Natural killer cell treated with Interleukin-12 subunit alpha and Interleukin-12 subunit beta and Interleukin-15 and Interleukin-18, amount 100 ng/mL, for 72 hours (primary cell): ENCODE measurements around the gene SH3PXD2B. TPM values are rescaled to one million over a fixed set of nuclear protein-coding genes. Genes with fewer than 3 reads are reported as not detected.
A peak's percentile ranks its signal among the peaks of the same experiment; 100 is the strongest.

Experiments
- ATAC-seq, 2 donors: fragments of 150-1000 bp; cut with Tn5 transposase in 1 of 2; sonication (Bioruptor Pico), chemical (Tn5 transposase) in 1 of 2; 2 replicates each; pipeline ENCODE4 v1.10.0; 2021
- DNase-seq: peaks from one replicate; pipeline ENCODE4 v3.0.0; 2022; ENCODE audit warnings: low spot score
- H3K27ac Mint-ChIP-seq, 2 donors: 1 replicate in 1 of 2; 2 replicates in 1 of 2; pipeline ENCODE4 v1.8.0; 2022; ENCODE audit warnings: mixed read lengths in 2 of 2, mild to moderate bottlenecking in 1 of 2, moderate library complexity in 1 of 2
- H3K27me3 Mint-ChIP-seq, 2 donors: 1 replicate in 1 of 2; 2 replicates in 1 of 2; pipeline ENCODE4 v1.8.0; 2022; ENCODE audit warnings: mixed read lengths in 2 of 2
- H3K36me3 Mint-ChIP-seq: one replicate; pipeline ENCODE4 v1.8.0; 2022; ENCODE audit warnings: mixed read lengths
- H3K4me1 Mint-ChIP-seq, 2 donors: 1 replicate in 1 of 2; 2 replicates in 1 of 2; pipeline ENCODE4 v1.8.0; 2022; ENCODE audit warnings: low read depth in 2 of 2, mixed read lengths in 2 of 2, mild to moderate bottlenecking in 1 of 2
- H3K4me3 Mint-ChIP-seq: one replicate; pipeline ENCODE4 v1.8.0; 2022; ENCODE audit warnings: mixed read lengths
- H3K9me3 Mint-ChIP-seq: 2 replicates; pipeline ENCODE4 v1.8.0; 2022; ENCODE audit warnings: mixed read lengths
- total RNA-seq, 2 donors: library from RNA; stranded (reverse); gene quantifications; one replicate each; pipeline ENCODE4 v1.2.3, GENCODE V29; 2022

SH3PXD2B gene
- total RNA-seq, 2 donors from 2014 or later, result 0.08 to 0.33 TPM

DNA sequence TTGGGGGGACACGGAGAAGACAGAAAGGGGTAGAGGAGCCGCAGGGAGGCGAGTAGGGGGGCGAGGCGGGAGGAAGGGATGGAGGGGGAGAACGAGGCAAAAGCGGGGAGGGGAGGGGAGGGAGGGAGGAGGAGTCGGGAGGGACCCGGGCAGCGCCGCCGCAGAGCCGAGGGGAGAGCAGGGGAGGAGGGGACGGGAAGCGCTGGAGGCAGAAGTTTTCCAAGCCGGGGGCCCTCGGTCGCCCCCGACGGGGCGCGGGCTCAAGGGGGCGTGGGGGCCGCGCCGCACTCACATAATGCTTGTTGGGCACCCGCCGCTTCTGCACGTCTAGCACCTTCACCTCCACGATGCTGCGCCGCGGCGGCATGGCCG is 353 bp downstream of the SH3PXD2B start:
- Mint-ChIP-seq H3K4me3 (peak overlapping the region; percentile 67), H3K9me3 (no peaks in the 10 kb centered on the region), H3K4me1 (peaks cover 5 to 16% of the 10 kb centered on the region in 2 donors), H3K36me3 (no peaks in the 10 kb centered on the region), H3K27me3 (peaks cover 24 to 37% of the 10 kb centered on the region in 2 donors), H3K27ac (no peak overlapping the region)
- ATAC-seq (peak; percentile 12 to 16), DNase-seq (no peak)

DNA sequence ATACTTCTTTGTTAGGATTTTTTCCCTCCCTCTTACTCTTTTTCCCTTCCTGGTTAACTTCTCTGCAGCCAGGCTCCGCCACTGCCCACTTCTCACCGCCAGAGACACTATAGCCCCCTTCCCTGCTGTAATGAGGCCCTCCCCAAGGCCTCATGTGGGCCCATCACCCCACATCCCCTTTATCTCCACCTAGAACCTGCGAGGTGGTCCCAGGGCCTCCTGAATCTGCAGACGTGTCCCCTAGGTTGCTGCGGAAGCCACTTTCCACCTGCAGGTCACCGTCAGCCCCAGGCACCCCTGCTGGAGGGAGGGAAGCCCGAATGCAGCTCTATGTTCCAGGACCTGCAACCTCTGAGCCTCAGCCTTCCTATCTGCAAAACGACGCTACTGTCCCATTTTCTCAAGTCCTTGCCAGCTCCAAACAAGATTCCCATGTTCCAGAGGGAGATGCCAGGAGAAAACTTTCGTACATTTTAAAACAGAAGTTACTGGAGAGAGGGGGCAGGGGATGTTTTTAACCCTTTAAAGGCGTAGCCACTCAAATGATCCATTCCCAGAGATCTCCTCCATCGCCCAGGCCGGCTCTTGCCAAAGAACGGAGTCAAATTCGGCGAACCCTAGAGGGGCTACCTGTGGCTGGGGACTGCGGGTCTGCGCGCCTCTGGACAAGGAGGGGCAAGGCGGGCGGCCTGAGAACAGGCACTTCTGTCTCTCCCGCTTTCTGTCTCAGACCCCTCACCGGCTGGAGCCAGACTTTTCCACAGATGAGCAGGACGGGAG is 929 bp downstream of the SH3PXD2B start:
- H3K4me3 Mint-ChIP-seq, result peak overlapping the region; percentile 67
- H3K27me3 Mint-ChIP-seq, result peaks cover 24 to 37% of the 10 kb centered on the region in 2 donors
- no peaks in the 10 kb centered on the region for H3K9me3 Mint-ChIP-seq
- H3K4me1 Mint-ChIP-seq, result peaks cover 5 to 16% of the 10 kb centered on the region in 2 donors
- H3K27ac Mint-ChIP-seq, result no peak overlapping the region
- DNase-seq (no peak), ATAC-seq (no peak)
- no peaks in the 10 kb centered on the region for H3K36me3 Mint-ChIP-seq

DNA sequence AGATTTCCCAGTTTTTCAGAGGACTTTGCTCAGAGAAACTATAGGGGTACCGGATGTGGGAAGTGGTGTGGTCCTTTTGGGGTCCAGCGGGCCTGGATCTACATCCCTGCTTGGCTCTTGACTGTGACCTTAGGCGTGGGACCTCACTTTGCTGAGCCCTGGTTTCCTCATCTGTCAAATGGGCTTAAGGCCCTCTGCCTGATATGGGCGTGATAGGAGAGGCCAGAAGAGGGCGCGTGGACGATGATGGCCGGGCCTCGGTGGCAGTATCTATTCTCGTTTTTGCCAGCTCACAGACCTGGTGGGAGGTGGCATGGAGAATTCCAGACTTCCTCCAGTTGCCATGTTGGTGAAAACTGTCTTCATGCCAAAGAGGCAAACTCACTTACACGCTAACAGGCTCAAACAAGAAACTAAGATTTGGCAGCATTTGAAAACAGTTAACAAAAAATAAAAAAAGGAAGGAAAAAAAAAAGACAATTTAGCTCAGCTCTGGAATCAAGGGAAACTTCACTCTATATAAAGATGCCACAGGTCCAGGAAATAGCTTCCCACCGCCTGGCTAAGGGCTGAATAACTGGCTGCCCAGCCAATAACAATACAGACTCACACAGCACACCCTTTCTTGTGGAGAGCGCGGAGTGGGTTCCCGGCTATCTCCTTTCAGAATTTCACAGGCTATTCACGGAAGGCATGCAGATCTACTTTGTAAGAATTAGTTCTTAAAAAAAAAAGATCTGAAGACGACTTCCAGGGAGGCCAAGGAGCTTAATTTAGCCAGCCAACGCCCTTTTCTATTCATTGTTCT is 1.7 kb downstream of the SH3PXD2B start:
- H3K4me1 Mint-ChIP-seq, result peaks cover 5 to 16% of the 10 kb centered on the region in 2 donors
- H3K36me3 Mint-ChIP-seq, result no peaks in the 10 kb centered on the region
- H3K27me3 Mint-ChIP-seq, result peaks cover 24 to 37% of the 10 kb centered on the region in 2 donors
- peak overlapping the region; percentile 67 for H3K4me3 Mint-ChIP-seq
- ATAC-seq (no peak), DNase-seq (no peak)
- H3K9me3 Mint-ChIP-seq, result no peaks in the 10 kb centered on the region
- H3K27ac Mint-ChIP-seq, result no peak overlapping the region

DNA sequence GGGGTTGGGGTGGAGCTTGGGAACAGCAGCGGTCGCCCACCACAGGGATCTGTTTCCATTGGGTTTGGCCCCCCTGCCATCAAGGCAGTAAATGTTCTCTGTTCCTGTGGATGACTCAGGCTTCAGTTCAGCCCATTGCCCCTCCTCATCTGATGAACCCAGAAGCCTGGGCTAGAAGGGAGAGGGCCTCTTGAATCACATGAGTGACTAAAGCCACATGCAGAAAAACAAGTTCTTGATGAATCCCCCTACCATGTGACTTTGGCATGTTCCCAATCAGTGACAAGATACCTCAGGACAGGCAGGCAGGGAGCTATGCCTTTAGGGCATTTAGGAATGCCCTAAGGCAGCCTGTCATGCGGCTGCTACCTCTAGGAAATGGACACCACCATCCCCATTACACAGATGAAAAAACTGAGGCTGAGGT is 2.5 kb downstream of the SH3PXD2B start:
- ATAC-seq (no peak), DNase-seq (no peak)
- no peak overlapping the region for H3K27ac Mint-ChIP-seq
- peaks cover 5 to 16% of the 10 kb centered on the region in 2 donors for H3K4me1 Mint-ChIP-seq
- no peak overlapping the region for H3K4me3 Mint-ChIP-seq
- peaks cover 25 to 37% of the 10 kb centered on the region in 2 donors for H3K27me3 Mint-ChIP-seq
- H3K36me3 Mint-ChIP-seq, result no peaks in the 10 kb centered on the region
- no peaks in the 10 kb centered on the region for H3K9me3 Mint-ChIP-seq

DNA sequence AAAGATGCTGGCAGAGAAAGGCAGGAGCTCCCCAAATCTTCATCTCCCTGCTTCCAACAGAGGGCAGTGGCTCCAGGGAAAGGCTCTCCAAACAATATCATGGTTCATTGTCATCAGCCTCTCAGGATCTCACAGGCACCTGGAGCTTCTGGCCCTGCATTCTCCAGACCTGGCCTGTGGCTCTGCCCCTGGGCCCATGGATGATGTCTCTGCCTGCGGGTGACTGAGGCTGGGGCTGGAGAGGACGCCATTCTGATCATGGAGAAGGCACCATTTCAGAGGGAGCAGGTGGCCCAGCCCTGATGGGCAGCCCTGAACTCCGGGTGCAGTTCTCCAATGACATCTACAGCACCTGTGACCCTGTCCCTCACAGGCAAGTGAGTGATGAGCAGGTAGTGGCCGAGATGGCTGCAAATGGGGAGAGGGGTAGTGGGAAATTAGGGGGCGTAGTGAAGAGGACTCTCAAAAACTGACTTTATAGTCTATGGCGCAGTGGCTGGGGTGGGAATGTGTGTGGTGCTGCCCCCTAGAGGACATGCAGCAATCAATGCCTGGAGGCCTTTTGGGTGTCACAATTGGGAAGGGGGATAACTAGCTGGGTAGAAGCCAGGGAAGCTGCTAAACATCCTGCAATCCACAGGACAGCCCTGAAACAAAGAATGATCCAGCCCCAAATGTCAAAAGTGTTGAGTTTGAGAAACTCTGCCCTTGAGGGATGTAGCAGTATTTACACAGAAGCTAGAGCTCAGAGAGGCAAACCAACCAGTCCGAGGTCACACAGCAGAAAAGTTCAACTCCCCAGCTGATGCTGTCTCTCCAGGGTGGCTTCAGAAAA is 3.2 kb downstream of the SH3PXD2B start:
- peaks cover 31 to 37% of the 10 kb centered on the region in 2 donors for H3K27me3 Mint-ChIP-seq

DNA sequence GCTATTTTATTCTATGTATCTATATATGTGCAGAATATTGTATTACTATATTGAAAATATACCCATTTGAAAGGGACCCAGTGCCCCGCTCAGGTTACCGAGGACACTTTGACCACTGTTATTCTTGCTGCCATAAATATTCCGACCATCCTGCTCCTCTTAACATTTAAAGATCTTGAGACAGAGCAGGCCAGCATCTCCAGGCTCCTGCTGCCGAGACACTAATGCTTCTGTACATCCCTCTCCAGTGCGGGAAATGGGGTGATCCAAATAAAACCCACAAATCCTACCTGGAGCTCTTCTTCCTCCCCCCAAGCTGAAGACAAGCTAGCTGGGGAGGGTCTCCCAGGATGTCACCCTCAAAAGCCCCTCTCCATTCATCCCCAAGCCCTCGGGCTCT is 3.9 kb downstream of the SH3PXD2B start:
- H3K27me3 Mint-ChIP-seq, result peaks cover 31 to 37% of the 10 kb centered on the region in 2 donors

More for the DNA sequence above, 3.2 kb downstream of the SH3PXD2B start:
- no peak overlapping the region for H3K4me3 Mint-ChIP-seq
- H3K9me3 Mint-ChIP-seq, result no peaks in the 10 kb centered on the region
- H3K4me1 Mint-ChIP-seq, result peaks cover 5 to 16% of the 10 kb centered on the region in 2 donors
- no peak for ATAC-seq
- no peak for DNase-seq
- no peaks in the 10 kb centered on the region for H3K36me3 Mint-ChIP-seq
- H3K27ac Mint-ChIP-seq, result no peak overlapping the region

DNA sequence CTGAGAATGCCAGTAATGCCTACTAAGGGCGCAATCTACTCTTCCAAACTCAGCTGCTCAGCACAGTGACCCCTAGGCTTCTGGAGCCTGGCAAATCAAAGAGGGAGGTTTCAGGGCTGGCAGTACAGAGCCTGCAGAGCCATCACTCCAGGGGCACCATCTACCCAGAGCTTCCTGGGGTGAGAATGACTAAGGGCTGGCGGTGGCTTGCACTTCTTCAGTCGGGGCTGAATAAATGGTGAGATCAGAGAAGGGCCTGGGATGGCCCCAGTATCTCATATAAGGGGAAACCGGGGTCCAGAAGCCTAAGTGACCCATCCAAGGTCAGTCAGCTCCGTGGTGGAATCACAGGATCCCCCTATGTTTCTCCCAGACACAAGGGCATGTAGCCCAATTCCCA is 5.3 kb downstream of the SH3PXD2B start:
- no peak overlapping the region for H3K4me3 Mint-ChIP-seq
- no peaks in the 10 kb centered on the region for H3K9me3 Mint-ChIP-seq

More for the DNA sequence above, 3.9 kb downstream of the SH3PXD2B start:
- H3K9me3 Mint-ChIP-seq, result no peaks in the 10 kb centered on the region
- DNase-seq, result no peak
- ATAC-seq, result no peak
- no peak overlapping the region for H3K4me3 Mint-ChIP-seq
- peaks cover 5 to 16% of the 10 kb centered on the region in 2 donors for H3K4me1 Mint-ChIP-seq
- H3K36me3 Mint-ChIP-seq, result no peaks in the 10 kb centered on the region
- no peak overlapping the region for H3K27ac Mint-ChIP-seq

DNA sequence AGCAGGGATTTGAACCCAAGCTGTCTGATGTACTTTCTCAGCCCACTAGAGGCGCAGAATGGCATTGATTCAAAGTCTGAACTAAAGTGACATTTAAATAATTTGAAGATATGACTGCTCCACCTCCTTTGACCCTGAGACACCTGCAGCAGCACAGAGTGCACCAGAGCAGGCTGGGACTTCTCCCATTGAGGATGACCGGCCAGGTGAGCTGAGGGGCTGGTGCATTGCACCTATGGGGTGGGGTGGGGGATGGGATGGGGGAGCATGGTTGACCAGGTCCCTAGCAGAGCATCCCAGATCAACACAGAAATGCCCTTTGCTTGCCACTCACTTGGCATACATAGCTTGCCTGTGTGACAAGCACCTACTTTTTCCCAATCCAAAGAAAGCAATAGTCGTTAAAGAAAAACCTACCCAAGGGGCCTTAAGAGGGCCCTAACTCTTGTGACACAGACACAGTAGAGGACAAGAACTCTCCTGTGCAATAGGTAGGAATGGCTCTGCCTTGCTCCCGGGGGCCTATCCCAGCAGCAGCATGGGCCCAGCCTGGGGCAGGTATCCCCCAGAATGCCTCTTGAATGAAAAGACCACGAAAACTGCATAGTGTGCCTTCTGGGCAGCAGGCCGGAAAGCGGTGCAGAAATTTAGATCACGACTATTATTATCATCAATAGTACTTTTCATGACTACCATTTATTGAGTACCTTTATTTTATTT is 6.5 kb downstream of the SH3PXD2B start:
- H3K9me3 Mint-ChIP-seq, result no peaks in the 10 kb centered on the region
- H3K27ac Mint-ChIP-seq, result no peak overlapping the region
- peaks cover 11 to 16% of the 10 kb centered on the region in 2 donors for H3K4me1 Mint-ChIP-seq
- DNase-seq (no peak), ATAC-seq (no peak)
- no peak overlapping the region for H3K4me3 Mint-ChIP-seq
- H3K36me3 Mint-ChIP-seq, result no peaks in the 10 kb centered on the region
- peaks cover 33 to 36% of the 10 kb centered on the region in 2 donors for H3K27me3 Mint-ChIP-seq

More for the DNA sequence above, 5.3 kb downstream of the SH3PXD2B start:
- Mint-ChIP-seq H3K27me3 (peaks cover 35 to 40% of the 10 kb centered on the region in 2 donors), H3K36me3 (no peaks in the 10 kb centered on the region), H3K4me1 (peaks cover 2 to 13% of the 10 kb centered on the region in 2 donors), H3K27ac (no peak overlapping the region)
- DNase-seq (no peak), ATAC-seq (no peak)

DNA sequence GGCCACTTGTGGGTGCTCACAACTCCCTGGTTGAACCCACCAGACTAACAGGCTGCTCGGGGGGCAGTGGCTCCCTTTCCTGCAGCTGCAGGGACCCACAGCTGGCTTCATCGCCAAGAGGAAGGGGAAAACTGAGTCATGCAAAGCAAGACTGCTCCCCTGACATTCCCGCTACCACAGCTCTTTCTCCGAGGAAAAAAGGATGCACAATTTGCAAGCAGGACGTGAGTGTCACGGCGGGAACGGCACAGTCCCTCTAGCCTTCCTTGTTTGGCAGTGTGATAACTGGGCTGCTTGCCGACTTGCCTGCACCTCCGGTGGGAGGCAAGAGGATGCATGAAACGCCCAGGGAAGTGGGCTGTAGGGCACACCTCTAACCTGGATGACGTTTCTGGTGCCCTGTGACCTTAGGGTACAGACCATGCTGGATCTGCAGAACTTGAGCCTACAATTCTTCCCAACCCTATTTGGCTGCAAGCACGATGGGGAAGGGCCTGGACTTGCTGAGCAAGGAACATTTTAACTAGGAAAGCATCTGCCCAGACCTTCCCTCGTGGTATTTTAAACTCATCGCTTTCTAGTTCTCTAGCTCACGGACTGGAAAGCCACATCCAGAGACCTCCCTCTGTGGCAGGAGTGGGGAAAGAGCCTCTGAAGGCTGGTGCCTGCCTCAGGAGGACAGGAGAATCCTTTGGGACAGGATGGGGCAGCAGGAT is 7.8 kb downstream of the SH3PXD2B start:
- no peak for DNase-seq
- H3K4me1 Mint-ChIP-seq, result peaks cover 11 to 16% of the 10 kb centered on the region in 2 donors
- H3K27me3 Mint-ChIP-seq, result peaks cover 28 to 29% of the 10 kb centered on the region in 2 donors
- H3K4me3 Mint-ChIP-seq, result no peak overlapping the region
- no peak for ATAC-seq
- H3K9me3 Mint-ChIP-seq, result no peaks in the 10 kb centered on the region
- no peaks in the 10 kb centered on the region for H3K36me3 Mint-ChIP-seq
- no peak overlapping the region for H3K27ac Mint-ChIP-seq

DNA sequence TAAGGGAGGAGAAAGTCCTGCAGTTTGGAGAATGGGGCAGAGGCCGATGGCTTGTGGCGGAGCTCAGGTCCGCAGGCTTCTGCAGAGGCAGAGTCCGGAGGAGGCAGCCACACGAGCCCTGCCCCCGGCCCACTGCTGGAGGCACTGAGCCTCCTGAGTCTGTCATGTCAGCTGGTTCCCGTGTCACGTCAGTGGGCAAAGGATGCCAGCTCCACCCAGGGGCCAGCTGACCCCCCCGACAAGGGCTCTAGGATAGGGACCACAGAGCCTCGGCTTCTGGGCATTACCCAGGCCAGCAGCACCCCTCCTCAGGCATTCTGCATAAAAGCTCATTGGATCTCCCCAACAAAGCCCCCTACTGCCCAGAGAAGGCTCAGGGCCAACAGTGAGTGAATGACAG is 8.5 kb downstream of the SH3PXD2B start:
- H3K27ac Mint-ChIP-seq, result no peak overlapping the region
- H3K4me1 Mint-ChIP-seq, result peaks cover 11 to 12% of the 10 kb centered on the region in 2 donors
- H3K4me3 Mint-ChIP-seq, result no peak overlapping the region
- no peaks in the 10 kb centered on the region for H3K9me3 Mint-ChIP-seq
- peaks cover 23 to 29% of the 10 kb centered on the region in 2 donors for H3K27me3 Mint-ChIP-seq
- H3K36me3 Mint-ChIP-seq, result no peaks in the 10 kb centered on the region
- DNase-seq (no peak), ATAC-seq (no peak)

DNA sequence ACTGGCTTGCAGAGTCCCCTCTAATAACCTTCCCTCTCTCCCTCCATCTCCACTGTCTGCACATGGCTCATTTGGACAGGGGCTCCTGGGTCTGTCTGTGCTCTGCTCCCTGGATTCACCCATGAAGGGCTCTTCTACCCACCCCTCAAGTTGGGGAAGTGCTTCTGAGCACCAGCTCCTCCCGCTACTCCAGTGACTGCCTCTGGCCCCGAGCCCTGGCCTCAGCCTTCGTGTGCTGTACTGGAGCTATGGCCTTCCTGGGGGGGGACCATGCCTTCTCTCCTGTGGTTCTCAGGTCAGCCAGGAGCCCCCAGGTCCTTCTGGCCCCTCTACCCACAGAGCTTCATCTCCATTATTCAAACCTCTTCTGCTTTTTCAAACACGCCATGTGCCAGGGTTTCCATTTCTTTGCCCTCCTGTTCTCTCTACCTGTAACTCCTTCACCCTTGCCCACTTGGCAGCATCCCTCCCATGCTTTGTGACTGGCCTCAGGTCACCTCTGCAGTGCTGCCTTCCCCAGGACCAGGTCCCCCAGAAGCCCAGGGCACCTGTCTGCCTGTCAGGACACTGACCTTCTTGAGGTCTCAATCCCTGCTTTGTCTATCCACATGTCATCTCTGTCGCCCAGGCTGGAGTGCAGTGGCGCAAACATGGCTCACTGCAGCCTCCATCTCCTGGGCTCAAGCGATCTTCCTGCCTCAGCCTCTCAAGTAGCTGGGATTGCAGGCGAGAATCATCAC is 9.5 kb downstream of the SH3PXD2B start:
- no peak for DNase-seq
- Mint-ChIP-seq H3K27ac (no peak overlapping the region), H3K27me3 (peaks cover 23% of the 10 kb centered on the region in 2 donors), H3K9me3 (no peaks in the 10 kb centered on the region), H3K36me3 (no peaks in the 10 kb centered on the region), H3K4me1 (peaks cover 11 to 12% of the 10 kb centered on the region in 2 donors), H3K4me3 (no peak overlapping the region)
- no peak for ATAC-seq

DNA sequence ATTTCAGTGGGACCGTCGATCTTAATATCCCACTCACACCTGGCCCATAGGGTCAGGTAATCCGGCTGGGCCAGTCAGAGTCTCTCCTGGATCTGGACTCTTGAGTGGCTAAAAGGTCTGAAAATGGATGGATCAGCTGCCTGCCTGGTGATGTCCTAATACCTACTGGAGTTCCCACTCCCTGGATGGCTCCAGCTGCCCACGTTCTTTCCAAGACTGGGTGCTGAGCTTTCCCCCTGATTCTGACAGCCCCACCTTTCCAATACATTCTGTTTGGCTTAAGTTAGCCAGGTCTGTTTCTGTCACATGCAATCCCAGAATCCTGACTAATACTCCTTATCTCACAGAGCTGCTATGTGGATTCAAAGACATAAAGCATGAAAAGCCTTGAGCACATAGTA is 10.2 kb downstream of the SH3PXD2B start:
- peaks cover 11 to 12% of the 10 kb centered on the region in 2 donors for H3K4me1 Mint-ChIP-seq
- H3K4me3 Mint-ChIP-seq, result no peak overlapping the region
- ATAC-seq (no peak), DNase-seq (no peak)
- peaks cover 17 to 19% of the 10 kb centered on the region in 2 donors for H3K27me3 Mint-ChIP-seq
- no peaks in the 10 kb centered on the region for H3K36me3 Mint-ChIP-seq
- no peaks in the 10 kb centered on the region for H3K9me3 Mint-ChIP-seq
- H3K27ac Mint-ChIP-seq, result no peak overlapping the region
